ENCODE measurements around the gene POLE.
A peak's percentile ranks its signal among the peaks of the same experiment; 100 is the strongest.

The POLE gene

DNA sequence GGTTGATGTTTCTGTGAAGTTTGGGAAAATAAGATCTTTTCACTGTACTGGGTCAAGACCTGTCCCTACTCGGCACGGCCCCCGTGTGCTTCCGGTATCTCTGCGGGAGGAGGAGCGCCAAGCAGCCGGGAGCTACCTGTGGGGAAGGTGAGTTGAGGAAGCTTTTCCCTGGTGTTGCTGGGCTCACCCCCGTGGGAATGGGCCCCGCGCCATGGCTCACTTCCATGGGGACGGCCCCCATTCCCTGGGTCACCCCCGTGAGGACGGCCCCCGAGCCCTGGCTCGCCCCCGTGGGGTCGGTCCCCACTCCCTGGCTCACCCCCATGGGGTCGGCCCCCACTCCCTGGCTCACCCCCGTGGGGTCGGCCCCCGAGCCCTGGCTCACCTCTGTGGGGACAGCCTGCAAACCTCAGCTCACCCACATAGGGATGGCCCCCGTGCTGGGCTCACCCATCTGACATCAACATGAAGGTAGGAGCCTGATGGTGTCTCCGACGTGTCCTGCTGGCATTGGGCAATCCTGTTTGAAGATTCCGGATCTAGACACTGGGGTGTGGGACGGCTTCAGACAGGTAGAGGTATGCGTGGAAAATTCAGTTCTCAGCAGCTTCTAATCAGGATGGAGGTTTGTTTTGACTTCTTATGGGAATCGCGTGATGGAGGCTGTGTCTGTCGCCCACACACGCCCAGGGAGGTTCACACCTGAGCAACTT is 85.8 kb downstream of the POLE start:
- TF ChIP-seq EP300 (IDR thresholded peaks at IDR 0.05; ENCODE audit: borderline replicate concordance): no peak
- no peak for TF ChIP-seq TEAD4 (IDR thresholded peaks at IDR 0.05)
- no peak for TF ChIP-seq EGR1 (IDR thresholded peaks at IDR 0.05)
- TF ChIP-seq RAD21 (IDR thresholded peaks at IDR 0.05; ENCODE audit: low read depth): no peak
- no peak for TF ChIP-seq CREB1 (IDR thresholded peaks at IDR 0.05; ENCODE audit: low read depth)
- no peak for TF ChIP-seq USF1 (IDR thresholded peaks at IDR 0.05)
- no peak for TF ChIP-seq FOXM1 (IDR thresholded peaks at IDR 0.05; ENCODE audit: borderline replicate concordance, low read depth)
- no peak for TF ChIP-seq YY1 (IDR thresholded peaks at IDR 0.05; ENCODE audit: low read depth)
- no peak for TF ChIP-seq TCF12 (IDR thresholded peaks at IDR 0.05; ENCODE audit: low read depth)
- TF ChIP-seq ZBTB7A (IDR thresholded peaks at IDR 0.05; ENCODE audit: low read depth): no peak
- no peak for TF ChIP-seq NFIC (IDR thresholded peaks at IDR 0.05)
- TF ChIP-seq TAF1 (IDR thresholded peaks at IDR 0.05; ENCODE audit: low read depth): no peak
- no peak for TF ChIP-seq CEBPB (IDR thresholded peaks at IDR 0.05)
- TF ChIP-seq, protein P1, sequence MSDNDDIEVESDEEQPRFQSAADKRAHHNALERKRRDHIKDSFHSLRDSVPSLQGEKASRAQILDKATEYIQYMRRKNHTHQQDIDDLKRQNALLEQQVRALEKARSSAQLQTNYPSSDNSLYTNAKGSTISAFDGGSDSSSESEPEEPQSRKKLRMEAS (IDR thresholded peaks at IDR 0.05): no peak
- TF ChIP-seq, protein P2, sequence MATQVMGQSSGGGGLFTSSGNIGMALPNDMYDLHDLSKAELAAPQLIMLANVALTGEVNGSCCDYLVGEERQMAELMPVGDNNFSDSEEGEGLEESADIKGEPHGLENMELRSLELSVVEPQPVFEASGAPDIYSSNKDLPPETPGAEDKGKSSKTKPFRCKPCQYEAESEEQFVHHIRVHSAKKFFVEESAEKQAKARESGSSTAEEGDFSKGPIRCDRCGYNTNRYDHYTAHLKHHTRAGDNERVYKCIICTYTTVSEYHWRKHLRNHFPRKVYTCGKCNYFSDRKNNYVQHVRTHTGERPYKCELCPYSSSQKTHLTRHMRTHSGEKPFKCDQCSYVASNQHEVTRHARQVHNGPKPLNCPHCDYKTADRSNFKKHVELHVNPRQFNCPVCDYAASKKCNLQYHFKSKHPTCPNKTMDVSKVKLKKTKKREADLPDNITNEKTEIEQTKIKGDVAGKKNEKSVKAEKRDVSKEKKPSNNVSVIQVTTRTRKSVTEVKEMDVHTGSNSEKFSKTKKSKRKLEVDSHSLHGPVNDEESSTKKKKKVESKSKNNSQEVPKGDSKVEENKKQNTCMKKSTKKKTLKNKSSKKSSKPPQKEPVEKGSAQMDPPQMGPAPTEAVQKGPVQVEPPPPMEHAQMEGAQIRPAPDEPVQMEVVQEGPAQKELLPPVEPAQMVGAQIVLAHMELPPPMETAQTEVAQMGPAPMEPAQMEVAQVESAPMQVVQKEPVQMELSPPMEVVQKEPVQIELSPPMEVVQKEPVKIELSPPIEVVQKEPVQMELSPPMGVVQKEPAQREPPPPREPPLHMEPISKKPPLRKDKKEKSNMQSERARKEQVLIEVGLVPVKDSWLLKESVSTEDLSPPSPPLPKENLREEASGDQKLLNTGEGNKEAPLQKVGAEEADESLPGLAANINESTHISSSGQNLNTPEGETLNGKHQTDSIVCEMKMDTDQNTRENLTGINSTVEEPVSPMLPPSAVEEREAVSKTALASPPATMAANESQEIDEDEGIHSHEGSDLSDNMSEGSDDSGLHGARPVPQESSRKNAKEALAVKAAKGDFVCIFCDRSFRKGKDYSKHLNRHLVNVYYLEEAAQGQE (IDR thresholded peaks at IDR 0.05; ENCODE audit: low read depth): no peak

DNA sequence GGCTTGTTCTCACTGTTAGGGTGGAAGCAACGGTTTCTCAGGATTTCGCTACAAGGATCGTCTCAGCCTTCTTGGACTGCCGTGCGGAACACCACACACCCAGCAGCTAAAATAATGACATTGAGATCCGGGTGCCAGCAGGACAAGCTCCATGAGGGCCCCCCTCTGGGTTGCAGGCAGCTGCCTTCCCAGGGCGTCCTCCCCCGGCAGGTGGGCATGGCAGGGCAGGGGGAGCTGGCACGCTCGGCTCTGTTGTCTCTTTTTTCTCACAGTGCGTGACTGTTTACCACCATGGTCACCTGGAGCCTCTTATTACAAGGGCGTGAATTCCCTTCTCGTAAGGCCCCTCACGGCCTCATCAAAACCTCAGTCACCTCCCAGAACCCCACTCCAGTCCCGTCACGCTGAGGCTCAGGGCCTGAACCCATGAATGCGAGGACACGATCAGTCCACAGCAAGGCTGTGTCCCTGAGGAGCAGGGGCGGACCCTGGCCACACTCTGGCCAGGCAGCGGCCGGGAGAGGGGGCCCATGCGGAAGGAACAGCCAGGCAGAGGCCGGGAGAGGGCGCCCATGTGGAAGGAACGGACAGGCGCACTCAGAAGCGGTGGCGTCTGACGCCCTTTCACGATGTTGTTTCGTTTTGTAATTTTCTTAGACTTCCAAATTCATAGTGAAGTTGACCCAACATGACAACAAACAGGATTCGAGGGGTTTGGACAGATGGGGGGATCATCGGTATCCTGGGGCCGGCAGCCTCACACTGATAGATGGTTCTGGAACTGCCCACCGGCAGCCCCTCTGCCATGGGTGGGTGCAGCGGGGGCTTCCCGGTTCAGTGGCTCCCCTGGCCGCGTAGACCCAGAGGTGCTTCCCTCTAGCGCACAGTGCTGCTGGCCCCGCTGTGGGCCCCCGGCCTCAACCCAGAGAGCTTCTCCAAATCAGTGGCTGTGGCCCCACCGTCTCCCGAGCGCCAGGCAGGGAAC is 86.8 kb downstream of the POLE start:
- TF ChIP-seq YY1 (IDR thresholded peaks at IDR 0.05; ENCODE audit: low read depth) (no peak), TCF12 (IDR thresholded peaks at IDR 0.05; ENCODE audit: low read depth) (no peak), ZBTB7A (IDR thresholded peaks at IDR 0.05; ENCODE audit: low read depth) (peak; percentile 66; the same call in 1 of the 2 replicates), FOXM1 (IDR thresholded peaks at IDR 0.05; ENCODE audit: borderline replicate concordance, low read depth) (no peak), CEBPB (IDR thresholded peaks at IDR 0.05) (no peak), EP300 (IDR thresholded peaks at IDR 0.05; ENCODE audit: borderline replicate concordance) (no peak), RAD21 (IDR thresholded peaks at IDR 0.05; ENCODE audit: low read depth) (peak; percentile 70), USF1 (IDR thresholded peaks at IDR 0.05) (no peak), NFIC (IDR thresholded peaks at IDR 0.05) (no peak), TAF1 (IDR thresholded peaks at IDR 0.05; ENCODE audit: low read depth) (no peak), EGR1 (IDR thresholded peaks at IDR 0.05) (no peak), CREB1 (IDR thresholded peaks at IDR 0.05; ENCODE audit: low read depth) (no peak)
- TF ChIP-seq, protein P2 (IDR thresholded peaks at IDR 0.05; ENCODE audit: low read depth): no peak
- TF ChIP-seq, protein P1 (IDR thresholded peaks at IDR 0.05): peak; percentile 59

DNA sequence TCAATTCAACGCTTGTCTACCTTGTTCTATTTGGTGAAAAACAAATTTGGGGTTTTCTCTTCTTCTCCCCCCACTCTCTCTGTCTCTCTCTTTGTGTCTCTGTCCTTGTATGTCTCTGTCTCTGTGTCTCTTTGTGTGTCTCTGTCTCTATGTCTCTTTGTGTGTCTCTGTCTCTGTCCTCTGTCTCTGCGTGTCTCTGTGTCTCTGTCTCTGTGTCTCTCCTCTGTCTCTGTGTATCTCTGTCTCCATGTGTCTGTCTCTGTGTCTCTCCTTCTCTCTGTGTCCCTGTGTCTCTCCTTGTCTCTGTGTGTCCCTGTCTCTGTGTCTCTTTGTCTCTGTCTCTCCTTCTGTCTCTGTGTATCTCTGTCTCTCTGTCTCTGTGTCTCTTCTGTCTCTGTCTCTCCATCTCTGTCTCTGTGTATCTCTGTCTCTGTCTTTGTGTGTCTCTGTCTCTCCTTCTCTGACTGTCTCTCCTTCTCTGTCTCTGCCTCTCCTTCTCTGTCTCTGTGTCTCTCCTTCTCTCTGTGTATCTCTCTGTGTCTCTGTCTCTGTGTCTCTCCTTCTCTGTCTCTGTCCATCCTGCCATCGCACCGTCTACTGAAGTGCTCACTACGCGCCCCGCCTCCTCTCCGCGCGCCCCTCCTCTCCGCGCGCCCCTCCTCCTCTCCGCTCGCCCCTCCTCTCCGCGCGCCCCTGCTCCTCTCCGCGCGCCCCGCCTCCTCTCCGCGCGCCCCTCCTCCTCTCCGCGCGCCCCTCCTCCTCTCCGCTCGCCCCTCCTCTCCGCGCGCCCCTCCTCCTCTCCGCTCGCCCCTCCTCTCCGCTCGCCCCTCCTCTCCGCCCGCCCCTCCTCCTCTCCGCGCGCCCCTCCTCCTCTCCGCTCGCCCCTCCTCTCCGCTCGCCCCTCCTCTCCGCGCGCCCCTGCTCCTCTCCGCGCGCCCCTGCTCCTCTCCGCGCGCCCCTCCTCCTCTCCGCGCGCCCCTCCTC is 89.5 kb downstream of the POLE start:
- no peak for TF ChIP-seq RAD21 (IDR thresholded peaks at IDR 0.05; ENCODE audit: low read depth)
- TF ChIP-seq, protein P1 (IDR thresholded peaks at IDR 0.05): no peak
- TF ChIP-seq USF1 (IDR thresholded peaks at IDR 0.05): no peak
- TF ChIP-seq CREB1 (IDR thresholded peaks at IDR 0.05; ENCODE audit: low read depth): no peak
- TF ChIP-seq NFIC (IDR thresholded peaks at IDR 0.05): no peak
- TF ChIP-seq CEBPB (IDR thresholded peaks at IDR 0.05): no peak
- no peak for TF ChIP-seq TCF12 (IDR thresholded peaks at IDR 0.05; ENCODE audit: low read depth)
- no peak for TF ChIP-seq TAF1 (IDR thresholded peaks at IDR 0.05; ENCODE audit: low read depth)
- TF ChIP-seq YY1 (IDR thresholded peaks at IDR 0.05; ENCODE audit: low read depth): no peak
- no peak for TF ChIP-seq ZBTB7A (IDR thresholded peaks at IDR 0.05; ENCODE audit: low read depth)
- no peak for TF ChIP-seq EP300 (IDR thresholded peaks at IDR 0.05; ENCODE audit: borderline replicate concordance)
- no peak for TF ChIP-seq TEAD4 (IDR thresholded peaks at IDR 0.05)
- no peak for TF ChIP-seq EGR1 (IDR thresholded peaks at IDR 0.05)
- TF ChIP-seq FOXM1 (IDR thresholded peaks at IDR 0.05; ENCODE audit: borderline replicate concordance, low read depth): no peak
- TF ChIP-seq, protein P2 (IDR thresholded peaks at IDR 0.05; ENCODE audit: low read depth): no peak

Measured in Ishikawa (cell line).